GM21423 (cell line): ENCODE measurements around the gene PDIA5.
"Not testable (repeated sequence)": the region's sequence is repeated elsewhere in the genome, so short reads cannot be mapped to it uniquely, and the experiment has no call there.

ENCODE experiments used
- ATAC-seq: cut with Tn5 transposase; IDR thresholded peaks from one replicate; pipeline ENCODE4 v1.9.1; 2021; ENCODE audit warnings: mild to moderate bottlenecking, moderate library complexity; ENCODE audit not compliant: unreplicated experiment

Gene PDIA5

DNA sequence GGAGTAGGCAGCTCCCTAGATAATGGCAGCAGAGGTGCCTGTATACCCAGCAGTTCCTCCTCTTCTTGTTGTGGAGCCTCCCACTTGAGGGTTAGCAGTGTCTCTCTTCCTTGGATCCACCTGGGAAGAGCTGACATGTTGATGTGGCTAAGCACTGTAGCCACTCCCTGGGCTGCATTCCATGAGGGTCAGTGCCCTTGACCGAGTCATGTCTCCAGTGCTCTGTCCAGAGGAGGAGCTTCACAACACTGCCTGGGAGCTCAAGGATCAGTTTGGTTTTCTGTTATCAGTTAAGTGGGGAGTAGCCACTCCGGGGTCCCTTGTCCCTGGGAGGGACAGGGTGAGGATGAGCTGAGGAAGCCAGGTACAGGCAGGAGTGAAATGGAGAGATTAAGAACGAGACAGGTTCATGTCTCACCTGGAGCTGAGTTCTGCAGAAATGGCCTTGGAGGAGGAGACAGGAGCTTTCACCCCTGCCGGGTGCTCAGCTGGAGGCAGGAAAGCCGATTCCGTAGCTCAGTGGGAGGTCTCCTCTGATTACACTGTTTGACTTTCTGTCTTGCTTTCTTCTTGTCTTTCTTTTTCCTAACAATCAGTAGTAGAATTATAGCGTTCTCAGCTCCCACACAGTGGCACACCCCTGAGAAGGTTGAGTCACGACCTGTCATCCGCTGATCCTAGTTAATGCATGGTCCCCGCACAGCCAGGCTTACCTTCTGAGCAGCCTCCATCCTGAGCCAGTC is 77.0 kb downstream of the PDIA5 start:
- ATAC-seq, result no peak

DNA sequence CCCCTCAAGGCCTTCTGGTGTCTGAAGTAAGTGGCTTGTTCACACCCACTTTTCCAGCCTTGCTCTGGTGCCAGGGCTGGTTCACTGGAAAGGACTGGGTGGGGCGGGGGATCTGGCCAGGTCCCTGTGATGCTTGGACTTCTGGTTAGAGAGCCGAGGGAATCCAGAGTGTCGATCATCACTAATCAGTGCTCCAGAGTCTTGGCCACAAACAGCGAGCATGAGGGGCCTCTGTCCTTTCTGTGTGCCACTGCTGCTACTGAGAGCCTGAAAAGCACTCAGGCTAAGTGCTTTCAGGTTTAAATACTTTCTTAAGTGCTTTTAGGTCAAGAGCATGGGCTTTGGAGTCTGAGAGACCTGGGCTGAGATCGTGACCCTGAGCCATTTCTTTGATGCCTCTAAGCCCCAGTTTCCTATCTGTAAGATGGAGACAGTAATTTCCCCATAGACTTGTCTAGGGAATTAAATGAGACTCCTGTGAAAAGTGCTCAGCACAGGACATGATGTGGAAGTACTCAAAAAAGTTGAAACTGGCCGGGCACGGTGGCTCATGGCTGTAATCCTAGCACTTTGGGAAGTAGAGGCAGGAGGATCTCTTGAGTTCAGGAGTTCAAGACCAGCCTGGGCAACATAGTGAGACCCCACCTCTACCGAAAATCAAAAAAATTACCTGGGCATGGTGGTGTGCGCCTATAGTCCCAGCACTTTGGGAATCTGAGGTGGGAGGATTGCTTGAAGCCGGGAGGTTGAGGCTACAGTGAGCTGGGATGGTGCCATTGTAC is 81.1 kb downstream of the PDIA5 start:
- no peak for ATAC-seq

DNA sequence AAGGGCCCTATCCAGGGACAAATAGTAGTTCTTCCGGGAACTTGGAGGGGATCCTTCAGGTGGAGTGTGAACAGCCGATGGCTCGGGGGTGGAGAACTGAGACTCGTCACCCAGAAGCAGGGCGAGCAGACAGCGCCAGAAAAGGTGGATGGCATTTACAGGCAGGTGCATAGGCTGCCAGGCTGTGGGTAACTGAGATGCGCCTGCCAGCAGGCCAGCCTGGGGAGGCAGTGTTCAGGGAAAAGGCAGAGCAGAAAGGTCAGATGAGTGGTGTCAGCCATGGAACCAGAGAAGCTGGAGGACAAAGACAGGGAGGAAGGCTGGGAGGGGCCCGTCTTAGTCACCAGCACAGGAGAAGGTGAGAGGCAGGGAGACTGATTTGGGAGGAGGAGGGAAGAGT is 81.9 kb downstream of the PDIA5 start:
- no peak for ATAC-seq

DNA sequence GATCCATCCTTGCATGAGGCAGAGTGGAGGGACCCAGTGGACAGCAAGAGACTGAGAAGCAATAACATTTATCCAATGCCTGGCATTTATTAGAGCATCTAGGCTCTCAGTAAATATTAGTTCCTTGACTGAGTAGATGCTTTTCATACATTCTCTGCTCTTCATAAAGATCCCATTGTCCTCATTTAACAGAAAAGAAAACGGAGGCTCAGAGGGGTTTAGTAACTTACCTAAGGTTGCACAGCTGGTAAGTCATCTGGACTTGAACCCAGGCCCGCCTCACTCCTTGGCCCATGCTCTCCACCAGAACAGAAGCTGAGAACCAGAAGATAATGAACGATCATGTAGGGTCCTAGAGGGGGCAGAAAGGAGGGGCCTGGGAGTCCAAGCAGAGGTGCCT is 82.7 kb downstream of the PDIA5 start:
- no peak for ATAC-seq

DNA sequence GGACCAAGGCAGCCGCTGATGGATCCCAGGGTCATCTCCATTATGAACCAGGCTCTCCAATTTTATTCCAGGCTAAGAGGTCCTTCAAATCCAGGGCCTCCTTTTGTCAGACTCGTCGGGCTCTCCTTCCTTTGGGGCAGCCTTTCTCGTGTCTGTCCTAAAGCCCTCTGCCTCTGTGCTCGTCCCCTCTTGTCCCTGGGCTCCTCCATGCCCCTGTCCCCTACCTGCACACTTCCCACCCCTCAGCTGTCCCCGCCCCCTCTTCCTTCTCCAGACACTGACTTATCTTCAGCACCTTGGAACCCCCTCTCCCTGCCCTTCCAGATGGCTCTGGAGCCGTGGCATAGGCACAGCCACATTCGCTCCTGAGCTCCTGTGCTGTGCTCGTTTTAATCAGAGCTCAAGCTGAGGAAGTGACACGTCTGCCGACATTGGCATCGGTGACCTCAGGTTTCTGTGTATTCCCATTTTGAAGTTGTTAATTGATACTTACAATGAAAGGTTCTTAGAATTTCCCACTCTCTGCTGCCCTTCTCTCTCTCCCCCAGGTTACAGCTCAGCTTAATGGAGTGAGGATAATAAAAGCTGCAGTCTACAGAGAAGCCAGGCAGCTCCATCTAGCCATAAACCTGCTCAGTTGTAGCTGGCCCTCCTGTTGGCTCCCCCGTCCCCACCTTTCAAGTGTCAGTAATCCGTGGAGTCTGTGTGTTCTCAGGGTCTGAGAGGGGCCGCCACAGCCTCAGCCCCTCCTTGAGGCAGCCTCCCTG is 83.8 kb downstream of the PDIA5 start:
- no peak for ATAC-seq

DNA sequence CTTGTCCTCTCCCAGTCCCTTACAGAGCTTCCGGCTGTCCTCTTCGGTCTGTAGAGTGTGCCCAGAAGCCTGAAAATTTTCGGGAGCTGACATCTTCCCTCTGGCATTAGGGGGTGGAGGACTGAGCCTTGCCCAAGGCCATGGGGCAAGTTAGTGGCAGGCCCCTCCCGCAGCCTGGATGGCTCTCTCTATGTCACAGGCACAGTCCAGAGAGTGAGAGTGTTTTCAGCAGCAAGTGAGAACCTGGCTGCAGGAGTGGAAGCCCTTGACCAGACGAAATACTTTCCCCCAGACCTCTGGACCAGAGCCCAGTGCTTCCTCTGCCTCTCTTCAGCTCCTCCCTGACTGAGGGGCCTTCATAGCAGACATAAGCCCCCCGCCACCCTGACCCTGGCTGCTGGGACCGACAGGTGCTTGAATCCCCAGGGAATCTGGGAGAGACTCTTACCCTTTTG is 84.5 kb downstream of the PDIA5 start:
- no peak for ATAC-seq

DNA sequence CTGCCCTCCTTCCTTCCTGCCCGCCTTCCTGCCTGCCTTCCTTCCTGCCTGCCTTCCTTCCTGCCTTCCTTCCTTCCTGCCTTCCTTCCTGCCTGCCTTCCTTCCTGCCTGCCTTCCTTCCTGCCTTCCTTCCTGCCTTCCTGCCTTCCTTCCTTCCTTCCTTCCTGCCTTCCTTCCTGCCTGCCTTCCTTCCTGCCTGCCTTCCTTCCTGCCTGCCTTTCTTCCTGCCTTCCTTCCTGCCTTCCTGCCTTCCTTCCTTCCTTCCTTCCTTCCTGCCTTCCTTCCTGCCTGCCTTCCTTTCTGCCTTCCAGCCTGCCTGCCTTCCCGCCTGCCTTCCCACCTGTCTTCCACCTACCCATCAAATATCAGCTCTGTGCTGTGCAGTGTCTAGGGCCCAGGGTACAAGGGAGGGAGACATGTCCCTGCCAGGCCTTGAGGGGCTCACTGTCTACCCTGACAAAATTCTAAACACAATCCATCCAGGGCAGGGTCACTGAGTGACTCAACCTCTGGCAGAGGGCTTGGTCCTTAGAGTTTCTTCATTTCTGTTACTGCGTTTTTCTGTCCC is 85.1 kb downstream of the PDIA5 start:
- ATAC-seq, result not testable (repeated sequence)

DNA sequence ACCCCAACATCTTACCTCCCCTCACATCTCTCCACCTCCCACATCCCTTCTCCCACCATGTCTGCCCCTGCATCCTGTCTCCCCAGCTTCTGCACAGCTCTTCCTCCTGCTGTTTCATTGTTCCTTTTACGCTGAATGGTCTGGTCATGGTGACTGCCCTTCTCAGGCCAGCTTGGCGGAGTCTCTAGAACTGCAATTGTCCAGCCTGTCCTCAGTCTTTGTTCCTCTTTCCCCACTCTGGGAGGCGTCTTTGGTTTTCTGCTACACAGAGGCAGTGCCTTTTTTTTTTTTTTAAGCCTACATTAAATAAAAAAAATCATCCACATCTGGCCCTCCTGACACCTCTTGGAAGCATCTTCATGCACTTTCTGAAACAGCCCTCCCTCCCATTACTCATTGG is 85.9 kb downstream of the PDIA5 start:
- no peak for ATAC-seq

DNA sequence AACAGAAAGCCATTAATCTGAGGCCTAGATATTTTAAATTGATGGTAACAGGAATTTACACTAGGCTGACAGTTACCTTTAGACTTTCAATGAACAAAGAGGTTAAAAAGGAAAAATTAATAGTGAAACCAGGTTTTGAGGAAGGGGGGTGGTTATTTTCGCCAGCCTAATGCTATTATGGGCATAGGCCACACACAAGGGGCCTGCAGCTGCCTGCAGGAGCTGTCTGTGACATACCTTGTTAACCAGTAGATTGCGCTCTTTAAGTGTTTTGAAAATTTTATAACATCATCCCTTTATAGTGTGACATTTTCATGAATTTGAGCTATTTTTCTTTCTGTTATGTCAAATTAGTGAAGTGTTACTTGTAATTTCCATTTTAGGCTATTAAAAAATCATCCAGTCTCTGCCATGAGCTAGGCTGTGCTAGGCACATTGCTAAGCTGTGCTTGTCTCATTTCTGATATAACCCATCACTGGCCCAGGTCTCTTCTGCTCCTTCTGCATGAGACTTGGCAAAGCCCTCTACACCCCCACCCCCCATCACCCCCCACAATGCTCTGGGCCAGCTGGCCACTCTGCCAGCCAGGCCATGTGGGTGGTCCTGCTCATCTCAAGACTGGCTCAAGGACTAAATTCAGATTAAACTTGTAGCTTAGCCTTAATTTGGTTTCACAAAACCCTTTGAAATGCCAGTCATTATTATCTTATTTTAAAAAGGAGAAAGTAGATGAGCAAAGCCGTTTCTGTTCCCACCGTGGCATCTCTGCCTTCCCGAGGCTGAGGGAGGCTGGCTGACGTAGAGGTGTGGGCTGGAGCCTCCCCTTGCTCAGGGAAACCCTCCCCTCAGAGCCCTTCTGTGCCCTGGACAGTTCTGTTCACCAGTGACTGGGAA is 86.5 kb downstream of the PDIA5 start:
- no peak for ATAC-seq

DNA sequence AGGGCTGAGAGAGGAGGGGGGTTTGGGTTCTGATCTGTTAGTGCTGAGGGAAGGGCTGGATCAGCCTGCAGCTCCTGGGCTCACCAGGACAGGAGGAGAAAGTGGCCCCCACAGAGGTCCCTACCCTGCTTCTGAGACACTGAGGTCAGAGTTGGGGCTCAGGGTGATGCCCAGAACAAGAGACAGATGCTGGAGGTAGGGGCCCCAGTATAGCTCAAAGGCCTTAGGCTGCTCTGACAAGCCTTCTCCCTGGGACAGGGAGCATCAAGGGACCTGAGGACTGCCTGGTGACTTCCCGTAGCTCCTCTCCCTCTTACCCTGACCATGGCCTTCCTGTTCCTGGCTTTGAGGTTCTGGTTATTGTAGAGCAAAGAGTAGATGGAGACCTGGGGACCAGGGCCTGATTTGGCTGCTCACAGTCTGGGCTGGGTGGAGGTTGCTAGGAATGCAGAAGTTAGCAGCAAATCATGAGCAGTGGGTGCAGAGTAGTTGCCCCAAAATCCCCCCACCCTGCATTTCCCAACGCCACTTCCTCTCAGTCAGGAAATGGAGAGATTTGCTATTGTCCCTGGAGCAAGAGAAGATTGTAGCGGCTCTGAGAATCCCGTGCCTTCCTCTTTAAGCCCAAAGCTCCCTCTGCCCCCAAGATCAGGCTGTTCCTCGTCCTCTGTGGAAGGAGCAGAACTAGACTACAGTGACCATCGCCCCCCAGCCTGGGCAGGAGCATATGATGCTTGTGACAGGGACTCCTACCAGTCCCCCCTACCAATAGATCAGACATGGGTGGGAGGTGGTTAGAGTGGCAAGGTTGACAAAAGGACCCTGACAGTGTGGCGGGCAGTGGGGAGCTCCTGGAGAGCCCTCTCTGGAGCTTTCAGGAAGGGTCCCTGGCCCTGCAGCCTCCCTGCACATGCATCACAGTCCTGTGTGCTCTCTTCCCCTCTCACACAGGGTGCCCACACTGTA is 87.5 kb downstream of the PDIA5 start:
- ATAC-seq, result no peak

DNA sequence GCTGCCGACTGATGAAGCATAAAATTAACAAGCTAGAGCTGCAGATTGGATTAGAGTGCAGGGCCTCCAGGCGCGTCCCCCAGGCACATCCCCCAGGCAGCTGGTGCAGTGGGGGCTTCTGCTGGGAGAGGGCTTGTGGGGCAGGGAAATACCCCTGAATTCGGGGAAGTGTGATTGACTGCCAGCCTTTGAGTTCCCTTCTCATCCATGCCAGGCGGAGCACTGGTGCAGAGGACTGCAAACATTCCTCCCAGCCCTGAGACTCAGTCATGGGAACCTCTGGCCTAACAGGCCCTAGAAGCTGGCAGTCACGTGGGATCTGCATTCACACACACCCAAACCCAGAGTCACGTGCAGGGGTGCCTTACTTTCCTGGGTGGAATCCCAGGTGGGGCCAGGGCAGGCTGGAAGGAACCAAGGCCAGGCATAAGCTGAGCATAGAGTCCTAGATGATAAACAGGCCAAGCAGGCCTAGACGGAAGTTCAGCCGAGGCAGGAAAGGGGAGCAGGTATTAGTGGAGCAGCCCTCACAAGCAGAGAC is 88.7 kb downstream of the PDIA5 start:
- ATAC-seq, result no peak

DNA sequence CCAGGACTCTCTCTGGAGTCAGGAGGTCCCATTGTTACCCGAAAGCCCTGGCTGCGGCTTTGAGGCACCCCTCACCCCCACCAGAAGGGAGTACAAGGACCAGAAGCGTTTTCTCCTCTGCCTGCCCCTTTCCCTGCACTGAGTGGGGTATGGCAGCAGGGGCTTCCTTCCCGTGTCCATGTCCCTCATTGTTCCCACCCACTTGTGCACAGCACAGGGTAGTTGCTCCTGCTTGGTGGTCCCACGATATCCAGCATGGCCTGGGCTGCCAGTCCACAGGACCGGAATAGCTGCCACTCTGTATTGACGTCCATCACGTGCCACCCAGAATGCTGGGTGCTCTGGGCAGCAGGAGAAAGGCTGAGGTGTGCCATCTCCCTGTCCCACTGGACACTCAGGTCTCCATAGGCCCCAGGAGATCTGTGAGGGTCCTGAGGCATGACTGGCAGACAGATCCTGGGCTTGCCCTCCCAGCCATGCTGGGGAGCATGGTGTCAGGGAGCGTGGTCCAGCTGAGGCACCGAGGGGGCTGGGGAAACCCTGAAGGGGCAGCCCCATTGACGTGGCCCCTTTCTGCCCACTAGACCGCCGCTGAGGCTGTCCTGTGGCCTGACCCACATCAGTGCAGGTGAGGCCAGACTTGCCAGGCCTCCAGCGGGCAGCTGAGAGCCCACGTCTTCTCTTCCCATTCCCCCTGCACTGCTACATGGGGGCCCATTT is 89.6 kb downstream of the PDIA5 start:
- ATAC-seq, result no peak

DNA sequence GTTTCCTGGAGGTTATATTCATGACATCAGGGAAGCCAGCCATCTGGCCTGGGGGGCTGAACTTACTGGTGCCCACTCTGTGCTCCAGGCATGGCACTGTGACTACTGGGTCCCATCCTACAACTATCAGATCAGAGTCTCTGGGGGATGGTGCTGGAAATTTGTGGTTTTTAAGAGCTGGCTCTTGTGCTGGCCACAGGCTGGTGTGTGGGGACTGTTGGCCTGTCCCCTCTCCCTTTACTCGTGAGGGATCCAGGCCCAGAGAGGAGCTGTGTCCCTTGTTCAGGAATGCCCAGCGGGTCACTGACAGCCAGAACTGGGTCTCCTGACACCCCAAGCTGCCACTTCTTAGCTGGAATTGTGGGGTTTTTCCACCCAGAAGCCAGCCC is 90.4 kb downstream of the PDIA5 start:
- ATAC-seq, result no peak

DNA sequence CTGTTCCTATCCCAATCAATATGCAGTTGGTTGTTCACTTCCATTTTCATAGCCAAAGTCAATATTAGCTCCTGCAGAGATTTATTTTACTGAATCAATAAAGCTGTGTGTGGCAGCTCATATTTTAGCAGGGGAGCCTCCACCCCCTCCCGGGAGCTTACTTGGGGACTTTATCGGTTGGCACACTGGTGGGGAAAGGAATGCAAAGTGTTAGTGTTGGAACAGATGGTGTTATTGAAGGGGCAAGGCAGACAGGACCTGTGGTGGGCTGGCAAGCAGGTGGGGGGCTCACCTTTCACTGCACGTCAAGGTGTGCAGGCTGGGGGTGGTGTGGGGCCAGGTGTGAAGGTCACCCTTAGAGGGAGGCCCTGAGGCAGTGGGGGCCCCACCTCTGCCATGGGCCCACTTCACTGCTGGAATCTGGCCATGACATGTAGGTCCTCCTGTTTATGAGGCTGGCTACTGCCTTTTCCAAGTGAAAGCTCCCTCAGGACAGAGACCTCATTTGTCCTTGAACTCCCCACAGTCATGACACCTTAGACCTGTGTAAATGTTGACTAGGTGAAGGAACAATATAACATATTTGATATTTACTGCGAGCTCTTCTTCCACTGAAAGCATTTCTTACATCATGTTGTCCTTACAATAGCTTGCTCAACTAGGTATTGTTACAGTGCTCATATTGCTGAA is 90.9 kb downstream of the PDIA5 start:
- no peak for ATAC-seq

DNA sequence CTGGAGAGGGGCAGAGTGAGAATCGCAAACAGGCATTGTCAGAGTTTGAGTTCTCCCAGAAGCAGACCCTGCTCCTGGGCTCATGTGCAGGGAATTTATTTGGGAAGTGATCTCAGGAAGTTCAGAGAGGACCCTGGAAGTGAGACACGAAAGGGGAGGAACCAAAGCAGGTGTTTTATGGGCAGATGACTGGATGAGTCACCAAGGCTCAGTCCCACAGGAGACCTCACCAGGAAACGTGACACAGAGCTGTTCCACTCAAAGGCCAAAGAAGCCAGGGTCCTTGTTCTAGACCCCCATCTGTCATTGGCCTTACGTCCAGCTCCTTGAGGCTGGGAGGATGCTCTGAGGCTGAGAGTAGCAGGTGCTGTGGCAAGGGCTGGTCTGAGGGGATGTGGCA is 91.5 kb downstream of the PDIA5 start:
- no peak for ATAC-seq

DNA sequence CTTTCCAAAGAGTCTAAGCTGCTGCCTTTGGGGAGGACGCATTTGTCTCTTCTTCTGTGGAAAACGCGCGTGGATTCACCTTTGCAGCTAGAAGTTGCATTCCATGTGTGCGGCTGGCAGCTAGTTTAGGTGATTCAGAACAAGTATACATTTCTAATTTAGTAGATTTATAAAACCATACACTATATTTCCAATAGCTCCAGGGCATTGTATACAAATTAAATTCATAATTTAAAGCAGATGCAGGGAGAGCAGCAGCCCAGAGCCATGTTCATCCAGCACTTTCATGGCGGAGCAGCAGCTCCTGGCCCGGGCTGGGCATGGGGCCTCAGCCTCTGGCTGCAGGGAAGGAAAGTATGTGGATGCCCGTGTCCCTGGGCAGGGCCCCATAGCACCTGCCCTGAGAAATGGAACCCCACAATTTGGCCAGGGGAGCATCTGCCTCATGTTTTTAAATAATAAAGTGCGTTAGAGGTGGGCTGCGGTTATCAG is 92.1 kb downstream of the PDIA5 start:
- ATAC-seq, result no peak

DNA sequence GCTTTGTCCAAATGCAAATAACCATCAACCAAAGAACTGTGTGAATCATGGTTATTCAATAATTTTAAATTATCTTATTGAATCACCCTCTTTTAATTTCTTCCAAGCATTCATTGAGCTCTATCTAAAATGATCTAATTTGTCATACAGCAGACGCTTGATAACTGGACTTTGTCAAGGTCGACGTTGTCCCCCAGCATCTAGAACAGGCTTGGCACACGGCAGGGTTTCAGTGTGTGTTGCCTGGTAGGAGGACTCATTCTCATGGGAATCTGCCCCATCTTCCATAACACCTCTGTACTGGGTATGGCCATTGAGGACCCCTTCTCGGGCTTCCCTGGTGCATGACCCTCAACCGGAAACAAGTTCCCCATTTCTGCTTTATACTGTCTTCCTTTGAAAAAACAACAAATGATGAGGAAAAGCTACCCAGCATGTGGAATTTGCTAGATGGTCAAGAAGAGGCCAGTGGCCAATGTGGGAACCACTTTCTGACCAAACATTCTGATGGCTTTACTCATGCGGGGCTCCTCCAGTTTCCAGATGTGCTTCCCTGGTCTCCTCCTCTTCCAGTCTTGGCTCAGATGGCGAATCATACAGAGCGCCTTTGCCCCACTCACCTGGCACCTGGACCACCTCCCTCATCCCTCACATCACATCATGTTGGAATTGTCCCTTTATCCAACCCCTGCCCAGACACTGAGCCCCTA is 93.3 kb downstream of the PDIA5 start:
- no peak for ATAC-seq
